GM12878 (cell line): ENCODE measurements around the gene ENTPD5. TPM values are rescaled to one million over a fixed set of nuclear protein-coding genes. Genes with fewer than 3 reads are reported as not detected.

Source experiments
- ATAC-seq: fragments of 200-7000 bp; cut with Tn5 transposase; 3 replicates; pipeline ENCODE4 v1.9.1; 2020; ENCODE audit warnings: mild to moderate bottlenecking, moderate library complexity
- BruUV-seq: library from RNA; stranded (reverse); fragments of 400-500 nt; replicated peaks from 2 replicates; lab custom pipeline; 2021; lab: Mats Ljungman, UMichigan
- CTCF ChIA-PET: fragments of 300-600 bp; sonication (Branson Sonifier 250); formaldehyde crosslinking; extraction: SDS; loops from one replicate; lab custom pipeline; 2021; ENCODE audit warnings: inconsistent platforms; lab: Yijun Ruan, JAX
- POLR2A ChIA-PET: fragments of 350-600 bp; formaldehyde crosslinking; extraction: SDS; loops from one replicate; lab custom pipeline; 2021; ENCODE audit warnings: inconsistent platforms; lab: Charles Lee
- RAD21 ChIA-PET: fragments of 300-600 bp; sonication (Branson Sonifier 250); formaldehyde crosslinking; loops from one replicate; lab custom pipeline; 2023; ENCODE audit warnings: antibody characterized with exemption; ENCODE audit not compliant: unreplicated experiment; lab: Charles Lee
- SMC1A ChIA-PET: fragments of 300-600 bp; sonication (Branson Sonifier 250); formaldehyde crosslinking; loops from one replicate; lab custom pipeline; 2023; ENCODE audit not compliant: unreplicated experiment, uncharacterized antibody; lab: Charles Lee
- DNase-seq: peaks from one replicate; pipeline ENCODE4 v3.0.0-alpha.2; 2011; ENCODE audit warnings: low read depth, low spot score
- FAIRE-seq: peaks from 3 replicates; lab custom pipeline; 2011; peaks lifted over from hg19 to GRCh38; lab: Jason Lieb, UNC
- H2AFZ ChIP-seq: 2 replicates; pipeline ENCODE4 v1.6.0; 2011; ENCODE audit warnings: low read depth, low read length, control low read depth; ENCODE audit not compliant: control insufficient read depth
- H3K27ac ChIP-seq: 2 replicates; pipeline ENCODE4 v1.5.1; 2011; ENCODE audit warnings: control low read depth; ENCODE audit not compliant: control insufficient read depth, insufficient read depth
- H3K27me3 ChIP-seq, 2 experiments: replicated peaks in 1 of 2; 2 replicates each; pipeline versions ENCODE4 v1.6.0 to v1.6.1; 2011; ENCODE audit warnings: low read length in 1 of 2; ENCODE audit not compliant: control insufficient read depth in 2 of 2, insufficient read depth in 2 of 2
- H3K36me3 ChIP-seq, 2 experiments: 2 replicates each; pipeline ENCODE4 v1.5.1; 2011; ENCODE audit warnings: low read length in 1 of 2; ENCODE audit not compliant: control insufficient read depth in 2 of 2, insufficient read depth in 2 of 2
- H3K4me1 ChIP-seq: 2 replicates; pipeline ENCODE4 v1.6.1; 2011; ENCODE audit warnings: mild to moderate bottlenecking, low read length, moderate library complexity, mixed read lengths; ENCODE audit not compliant: control insufficient read depth, insufficient read depth
- H3K4me2 ChIP-seq: 2 replicates; pipeline ENCODE4 v1.6.0; 2011; ENCODE audit warnings: control low read depth; ENCODE audit not compliant: control insufficient read depth, insufficient read depth
- H3K4me3 ChIP-seq: fragments of 200-600 bp; sonication (generic); 2 replicates; pipeline ENCODE4 v1.5.1; 2016
- H3K79me2 ChIP-seq: 2 replicates; pipeline ENCODE4 v1.6.0; 2011; ENCODE audit warnings: low read length; ENCODE audit not compliant: control insufficient read depth, insufficient read depth
- H3K9ac ChIP-seq: 2 replicates; pipeline ENCODE4 v1.8.0; 2011; ENCODE audit warnings: low read length, control low read depth, mixed read lengths; ENCODE audit not compliant: control insufficient read depth, insufficient read depth
- H3K9me3 ChIP-seq: replicated peaks from 3 replicates; pipeline ENCODE4 v1.5.1; 2011; ENCODE audit warnings: mild to moderate bottlenecking, low read length; ENCODE audit not compliant: control insufficient read depth, insufficient read depth
- H4K20me1 ChIP-seq: 2 replicates; pipeline ENCODE4 v1.6.0; 2011; ENCODE audit not compliant: control insufficient read depth, insufficient read depth
- ATF2 ChIP-seq: IDR thresholded peaks from 2 replicates; pipeline ENCODE4 v1.6.1; 2012; ENCODE audit warnings: low read length, inconsistent platforms
- BACH1 ChIP-seq: fragments of 450-650 bp; IDR thresholded peaks from 2 replicates; pipeline ENCODE4 v1.6.1; 2017; ENCODE audit warnings: mild to moderate bottlenecking, borderline replicate concordance
- BCL3 ChIP-seq: IDR thresholded peaks from 2 replicates; pipeline ENCODE4 v1.6.1; 2011; ENCODE audit warnings: borderline replicate concordance, low read depth, mild to moderate bottlenecking, moderate library complexity, low read length; ENCODE audit not compliant: insufficient read depth, poor library complexity, severe bottlenecking
- CBX3 ChIP-seq: fragments of 200-600 bp; sonication (generic); IDR thresholded peaks from 2 replicates; pipeline ENCODE4 v1.6.1; 2016; ENCODE audit warnings: low read depth, borderline replicate concordance
- IRF5 ChIP-seq: fragments of 450-650 bp; IDR thresholded peaks from 2 replicates; pipeline ENCODE4 v1.6.1; 2017; ENCODE audit warnings: borderline replicate concordance
- NFXL1 ChIP-seq: fragments of 450-650 bp; IDR thresholded peaks from 2 replicates; pipeline ENCODE4 v1.6.1; 2017; ENCODE audit warnings: antibody characterized with exemption, mild to moderate bottlenecking, borderline replicate concordance
- NR2C2 ChIP-seq: IDR thresholded peaks from 2 replicates; pipeline ENCODE4 v1.6.1; 2011; ENCODE audit warnings: borderline replicate concordance, low read depth; ENCODE audit not compliant: control insufficient read depth, insufficient read length
- PKNOX1 ChIP-seq: fragments of 450-650 bp; IDR thresholded peaks from 2 replicates; pipeline ENCODE4 v1.6.1; 2016; ENCODE audit warnings: mild to moderate bottlenecking
- POLR2A ChIP-seq: IDR thresholded peaks from 2 replicates; pipeline ENCODE4 v1.6.1; 2011; ENCODE audit warnings: low read depth, mild to moderate bottlenecking, low read length
- RAD21 ChIP-seq: IDR thresholded peaks from 2 replicates; pipeline ENCODE4 v1.6.1; 2011; ENCODE audit warnings: mild to moderate bottlenecking, low read depth, low read length, moderate library complexity; ENCODE audit not compliant: insufficient read depth
- RUNX3 ChIP-seq: IDR thresholded peaks from 2 replicates; pipeline ENCODE4 v1.6.1; 2012; ENCODE audit warnings: low read length, inconsistent platforms
- SKIL ChIP-seq: fragments of 450-650 bp; IDR thresholded peaks from 2 replicates; pipeline ENCODE4 v1.6.1; 2017; ENCODE audit warnings: mild to moderate bottlenecking, low read depth, inconsistent platforms; ENCODE audit not compliant: poor library complexity, severe bottlenecking
- TCF12 ChIP-seq: IDR thresholded peaks from 2 replicates; pipeline ENCODE4 v1.6.1; 2011; ENCODE audit warnings: low read depth, mild to moderate bottlenecking, low read length
- WGBS: methylation state at CpG from one replicate; pipeline ENCODE4 v1.1.6; 2016; ENCODE audit warnings: low lambda C conversion rate; ENCODE audit not compliant: insufficient replicate concordance, insufficient coverage; ENCODE audit errors: missing lambda C conversion rate; 5-methylcytosine and 5-hydroxymethylcytosine counted together
- in situ Hi-C: fragments of 300-500 bp; cut with MboI; formaldehyde crosslinking; loops from 9 replicates; pipeline ENCODE4 v1.14.3; 2018; ENCODE audit warnings: mixed read lengths
- intact Hi-C: fragments of 100-400 bp; cut with micrococcal nuclease; formaldehyde crosslinking; loops from one replicate; pipeline ENCODE4 v1.14.2; 2022; ENCODE audit not compliant: unreplicated experiment
- polyA plus RNA-seq, 11 experiments: library from polyadenylated mRNA; depleted of rRNA in 4 of 11; unstranded in 6 of 11; stranded (reverse) in 5 of 11; fragments of >200 nt; fragmentation: Nextera tagmentation in 4 of 11; fragmentation: Illumina TruSeq in 1 of 11; extraction: Ambion mirVana in 4 of 11; extraction: Trizol in 1 of 11; gene quantifications; 1 replicate in 1 of 11; 2 replicates in 10 of 11; pipeline versions ENCODE4 v1.2.1 to v1.2.3, GENCODE V29; 2011 to 2016; ENCODE audit warnings: inconsistent platforms in 2 of 11, missing spikeins in 2 of 11, low read depth in 1 of 11
- total RNA-seq, 4 experiments: library from RNA; depleted of rRNA in 3 of 4; stranded (reverse); fragments of >200 nt in 3 of 4; fragmentation: Illumina TruSeq in 1 of 4; extraction: Trizol in 1 of 4; gene quantifications; 2 replicates each; pipeline versions ENCODE4 v1.2.1 to v1.2.3, GENCODE V29; 2013 to 2021
- TF ChIP-seq, protein P1 (sequence below): fragments of 450-650 bp; IDR thresholded peaks from 2 replicates; pipeline ENCODE4 v1.6.1; 2017; ENCODE audit warnings: antibody characterized with exemption, mild to moderate bottlenecking, moderate library complexity

The ENTPD5 gene
- total and polyA plus RNA-seq, 10 of the 15 experiments (the other 5 are each of a cell fraction or from before 2014, with no cell fraction given) = 2.4 to 9.9 (median 7.6) TPM

DNA sequence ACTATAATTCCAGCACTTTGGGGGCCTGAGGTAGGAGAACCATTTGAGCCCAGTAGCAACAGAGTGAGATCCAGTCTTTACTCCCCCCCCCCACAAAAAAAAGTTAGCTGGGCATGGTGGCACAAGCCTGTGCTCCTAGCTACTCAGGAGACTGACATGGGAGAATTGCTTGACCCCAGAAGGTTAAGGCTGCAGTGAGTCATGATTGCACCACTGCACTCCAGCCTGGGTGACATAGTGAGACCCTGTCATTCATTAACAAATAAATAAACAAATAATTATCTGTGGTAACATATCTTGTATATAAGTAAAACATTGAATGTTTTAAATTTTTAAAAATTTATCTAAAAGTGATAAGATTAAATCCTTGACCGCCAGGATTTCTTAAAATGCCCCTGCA, 4.8 kb downstream of the ENTPD5 start:
- CTCF ChIA-PET = no interaction called here
- FAIRE-seq = no peak
- SMC1A ChIA-PET = no interaction called here
- no peak for TF ChIP-seq RAD21
- TF ChIP-seq BACH1 = no peak
- no peak for TF ChIP-seq PKNOX1
- no peak for TF ChIP-seq BCL3
- no peak for TF ChIP-seq NFXL1
- no peak for TF ChIP-seq ATF2
- TF ChIP-seq, protein P1, sequence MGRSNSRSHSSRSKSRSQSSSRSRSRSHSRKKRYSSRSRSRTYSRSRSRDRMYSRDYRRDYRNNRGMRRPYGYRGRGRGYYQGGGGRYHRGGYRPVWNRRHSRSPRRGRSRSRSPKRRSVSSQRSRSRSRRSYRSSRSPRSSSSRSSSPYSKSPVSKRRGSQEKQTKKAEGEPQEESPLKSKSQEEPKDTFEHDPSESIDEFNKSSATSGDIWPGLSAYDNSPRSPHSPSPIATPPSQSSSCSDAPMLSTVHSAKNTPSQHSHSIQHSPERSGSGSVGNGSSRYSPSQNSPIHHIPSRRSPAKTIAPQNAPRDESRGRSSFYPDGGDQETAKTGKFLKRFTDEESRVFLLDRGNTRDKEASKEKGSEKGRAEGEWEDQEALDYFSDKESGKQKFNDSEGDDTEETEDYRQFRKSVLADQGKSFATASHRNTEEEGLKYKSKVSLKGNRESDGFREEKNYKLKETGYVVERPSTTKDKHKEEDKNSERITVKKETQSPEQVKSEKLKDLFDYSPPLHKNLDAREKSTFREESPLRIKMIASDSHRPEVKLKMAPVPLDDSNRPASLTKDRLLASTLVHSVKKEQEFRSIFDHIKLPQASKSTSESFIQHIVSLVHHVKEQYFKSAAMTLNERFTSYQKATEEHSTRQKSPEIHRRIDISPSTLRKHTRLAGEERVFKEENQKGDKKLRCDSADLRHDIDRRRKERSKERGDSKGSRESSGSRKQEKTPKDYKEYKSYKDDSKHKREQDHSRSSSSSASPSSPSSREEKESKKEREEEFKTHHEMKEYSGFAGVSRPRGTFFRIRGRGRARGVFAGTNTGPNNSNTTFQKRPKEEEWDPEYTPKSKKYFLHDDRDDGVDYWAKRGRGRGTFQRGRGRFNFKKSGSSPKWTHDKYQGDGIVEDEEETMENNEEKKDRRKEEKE = no peak
- no peak for TF ChIP-seq SKIL
- TF ChIP-seq RUNX3 = no peak
- TF ChIP-seq TCF12 = no peak
- no peak for TF ChIP-seq IRF5
- TF ChIP-seq POLR2A = no peak
- no peak for TF ChIP-seq CBX3
- no peak for TF ChIP-seq NR2C2

More for the DNA sequence above, 4.8 kb downstream of the ENTPD5 start:
- no peak overlapping the region for H3K9ac ChIP-seq
- no TSS peak for BruUV-seq
- no peaks in the 10 kb centered on the region for H4K20me1 ChIP-seq
- ChIA-PET POLR2A (interaction anchor here (0.6 kb wide), 1 partner anchor 242 kb away, joined by 3 read pairs; no protein-coding TSS in a partner anchor), RAD21 (interaction anchor here (0.6 kb wide), 1 partner anchor 49 kb away, joined by 5 read pairs; no protein-coding TSS in a partner anchor)
- H3K36me3 ChIP-seq = no peaks in the 10 kb centered on the region
- H3K79me2 ChIP-seq = no peaks in the 10 kb centered on the region; the same call in 1 of the 2 replicates
- no peak for ATAC-seq
- no peaks in the 10 kb centered on the region for H3K27me3 ChIP-seq
- H3K9me3 ChIP-seq = no peaks in the 10 kb centered on the region
- H3K4me1 ChIP-seq = no peaks in the 10 kb centered on the region
- H3K27ac ChIP-seq = no peak overlapping the region
- H3K4me2 ChIP-seq = no peak overlapping the region
- no peak overlapping the region for H2AFZ ChIP-seq
- 93% methylated on average over 1 of the region's 1 CpG for WGBS
- in situ Hi-C loops = no loop called here
- intact Hi-C loops = no loop called here
- no peak for DNase-seq
- no peak overlapping the region for H3K4me3 ChIP-seq
